Lung microvascular endothelial cell (primary cell): ENCODE data around the gene RAMP3. TPM values are rescaled to one million over a fixed set of nuclear protein-coding genes. Genes with fewer than 3 reads are reported as not detected.

Experiments used
- DNase-seq, 2 donors: peaks; one replicate each; pipeline versions ENCODE4 v3.0.0 to v3.0.0-alpha.2; 2010; ENCODE audit warnings: low read depth in 2 of 2
- total RNA-seq: library from RNA; depleted of rRNA; stranded (reverse); fragments of >200 nt; gene quantifications from 2 replicates; pipeline ENCODE4 v1.2.1, GENCODE V29; 2014

The RAMP3 gene
- total RNA-seq, 1 donor from 2014 or later = 218 TPM

DNA sequence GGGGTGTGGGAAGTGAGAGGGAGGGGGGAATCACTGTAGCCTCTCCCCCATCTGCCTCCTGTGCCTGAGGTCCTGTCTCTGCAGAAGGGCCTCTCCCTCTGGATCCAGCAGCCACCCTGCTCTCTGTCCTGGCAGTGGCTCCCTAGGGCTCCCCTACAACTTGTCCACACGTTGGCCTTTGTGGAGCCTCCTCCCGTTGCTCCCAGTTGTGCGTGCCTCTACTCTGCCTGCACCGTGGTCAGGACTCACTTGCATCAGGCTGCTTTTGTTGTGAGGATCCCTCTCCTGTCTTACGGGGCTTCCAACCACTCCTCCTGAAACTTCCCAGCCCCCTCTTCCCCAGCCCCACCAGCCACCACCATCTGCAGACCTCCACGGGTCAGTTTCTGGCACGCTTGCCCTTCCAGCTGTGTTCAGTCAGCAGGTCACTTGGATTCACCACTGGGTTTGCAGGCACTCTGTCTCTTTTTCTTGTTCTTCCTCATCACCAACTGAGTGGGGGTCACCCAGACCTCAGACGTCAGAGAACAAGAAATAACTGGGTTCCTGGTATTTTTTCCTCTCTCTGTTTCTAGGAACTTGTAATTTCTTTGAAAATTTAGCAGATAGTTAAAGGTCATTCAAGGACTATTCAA is 62.3 kb downstream of the RAMP3 start:
- no peak for DNase-seq

DNA sequence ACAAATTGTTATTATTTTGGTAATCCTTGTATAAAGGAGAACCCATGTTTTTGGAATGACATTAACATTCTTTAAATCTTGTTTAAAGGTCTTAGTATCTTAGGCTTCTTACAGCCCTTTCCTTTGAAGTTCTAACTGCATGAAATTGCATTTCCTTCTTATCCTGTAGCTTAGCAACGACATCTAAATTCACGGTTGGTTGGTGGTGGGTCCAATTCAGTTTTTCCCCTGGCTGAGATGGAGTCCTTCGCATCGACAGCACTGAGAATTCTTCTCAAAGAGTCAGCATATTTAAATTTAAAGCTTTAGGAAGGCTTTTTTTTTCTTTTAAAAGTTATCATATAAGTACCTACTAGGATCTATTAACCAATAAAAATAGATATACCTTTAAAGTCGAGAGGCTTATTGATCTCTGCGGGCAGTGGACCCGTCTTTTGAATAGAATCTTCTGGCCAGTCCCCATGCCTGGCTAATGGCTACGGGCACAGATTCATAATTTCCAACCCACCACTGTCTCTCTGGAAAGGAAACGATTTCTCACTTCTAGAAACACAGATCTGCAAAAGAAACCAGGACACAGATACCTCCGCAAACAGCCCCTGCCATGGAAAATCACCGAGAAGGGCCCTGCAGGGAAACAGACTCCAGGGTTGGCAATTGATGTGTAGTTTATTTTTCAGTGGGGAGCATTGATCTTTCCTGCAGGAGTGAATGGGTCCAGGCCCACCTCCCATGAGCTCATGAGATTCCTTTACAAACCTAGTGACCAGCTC is 63.4 kb downstream of the RAMP3 start:
- DNase-seq = no peak

DNA sequence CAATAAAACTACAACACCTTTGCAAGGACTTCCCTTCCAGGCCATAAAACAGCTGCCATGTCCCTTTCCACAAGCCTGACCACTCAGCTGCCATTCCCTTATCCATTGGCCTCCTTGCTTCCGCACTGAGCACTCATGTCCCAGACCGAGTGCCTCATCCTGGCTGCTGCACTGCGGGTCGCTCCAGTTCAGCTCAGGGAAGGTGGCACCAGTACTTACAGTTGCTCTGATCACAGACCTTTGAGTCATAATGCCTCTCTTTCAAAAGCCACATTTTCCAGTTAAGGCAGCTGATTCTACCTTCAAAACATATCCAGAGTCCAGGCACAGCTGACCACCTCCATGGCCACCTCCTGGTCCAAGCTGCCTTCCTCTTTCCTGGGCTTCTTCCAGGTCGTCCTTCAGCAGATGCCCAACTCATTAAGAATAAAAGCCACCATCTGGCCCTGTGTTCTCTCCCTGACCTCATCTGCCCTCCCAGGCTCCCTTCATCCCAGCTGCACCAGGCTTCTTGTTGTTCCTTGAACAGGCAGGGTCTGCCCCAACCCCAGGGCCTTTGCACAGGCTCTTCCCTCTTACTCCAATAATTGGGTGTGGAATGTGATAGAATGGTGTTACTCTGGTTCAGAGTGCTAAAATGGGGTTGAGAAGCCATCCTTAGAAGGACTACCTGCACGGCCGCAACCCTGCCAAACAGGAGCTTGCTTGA is 64.5 kb downstream of the RAMP3 start:
- no peak for DNase-seq

DNA sequence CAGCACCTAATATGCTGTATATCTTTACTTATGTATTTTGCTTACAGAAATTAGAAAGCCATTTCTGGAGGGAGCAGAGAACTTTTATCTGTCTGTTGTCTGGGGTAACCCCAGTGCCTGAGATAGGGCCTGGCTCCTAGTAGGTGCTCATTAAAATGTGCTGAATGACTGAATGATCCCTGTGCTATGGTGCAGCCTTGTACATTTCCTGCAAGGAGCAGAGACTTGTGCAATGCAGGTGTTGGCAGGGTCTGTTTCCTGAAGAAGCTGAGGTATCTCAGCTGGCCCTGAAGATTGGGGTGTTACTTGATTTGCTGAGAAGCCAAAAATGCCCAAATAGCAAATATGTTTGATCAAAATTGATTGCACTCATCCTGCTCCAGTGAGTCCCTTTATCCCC is 65.5 kb downstream of the RAMP3 start:
- DNase-seq = no peak

DNA sequence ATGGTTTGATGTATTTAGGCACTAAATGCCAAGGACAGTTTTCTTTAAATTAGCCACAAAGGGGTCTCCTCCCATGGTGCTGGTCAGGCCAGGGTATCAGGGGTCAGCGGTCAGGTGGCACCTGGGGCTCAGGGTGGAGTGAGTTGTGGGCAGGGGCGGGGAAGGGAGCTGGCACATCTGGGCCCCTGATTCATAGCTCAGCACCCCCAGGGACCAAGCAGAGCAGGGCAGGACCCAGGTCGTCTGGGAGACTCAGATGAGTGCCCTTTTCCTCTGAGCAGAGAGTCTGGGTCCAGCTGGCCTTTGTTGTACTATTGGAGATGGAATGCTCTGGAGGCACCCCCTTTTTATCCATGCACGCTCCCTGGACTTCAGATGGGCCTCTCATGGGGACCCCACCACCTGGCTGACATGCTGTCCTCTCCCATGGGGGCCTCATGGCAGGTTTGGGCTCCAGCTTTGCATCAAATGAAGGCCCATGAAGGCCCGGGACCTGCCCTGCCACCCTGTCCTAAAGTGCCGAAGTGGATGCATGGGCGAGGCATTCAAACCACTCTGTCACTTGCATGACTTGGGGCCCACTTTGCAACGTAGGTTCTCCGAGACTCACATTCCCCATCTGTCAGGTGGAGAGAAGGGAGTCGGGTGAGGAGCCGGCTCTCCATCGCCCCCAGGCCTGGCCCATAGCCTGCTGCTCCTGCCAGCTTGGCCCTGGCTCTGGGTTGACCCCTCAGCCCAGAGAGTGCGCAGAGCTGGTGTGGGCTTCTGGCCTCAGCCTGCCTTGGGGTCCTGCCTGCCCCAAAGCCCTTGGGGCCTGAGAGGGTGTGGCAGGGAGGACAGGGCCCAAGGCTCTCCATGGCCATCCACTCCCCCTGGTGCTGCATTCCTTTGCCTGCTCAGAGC is 66.4 kb downstream of the RAMP3 start:
- DNase-seq = no peak

DNA sequence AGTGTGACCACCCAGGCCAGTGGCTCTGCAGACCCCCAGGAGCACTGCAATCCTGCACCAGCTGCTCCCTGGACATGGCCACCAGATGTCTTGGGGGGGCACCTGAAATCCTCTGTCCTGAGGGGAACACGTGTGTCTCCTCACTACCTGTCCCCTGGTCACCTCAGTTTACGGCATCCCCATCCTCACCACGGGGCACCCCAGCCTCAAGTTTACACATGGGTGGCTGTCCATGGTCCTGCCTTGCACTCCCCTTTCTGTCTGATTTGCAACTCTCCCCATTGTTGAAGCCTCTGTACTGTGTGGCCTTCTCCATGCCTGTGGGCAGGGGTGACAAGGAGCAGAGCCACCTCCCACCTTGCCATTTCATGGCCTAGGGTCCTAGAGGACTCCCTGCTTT is 67.2 kb downstream of the RAMP3 start:
- DNase-seq = peak; percentile 16 to 43

DNA sequence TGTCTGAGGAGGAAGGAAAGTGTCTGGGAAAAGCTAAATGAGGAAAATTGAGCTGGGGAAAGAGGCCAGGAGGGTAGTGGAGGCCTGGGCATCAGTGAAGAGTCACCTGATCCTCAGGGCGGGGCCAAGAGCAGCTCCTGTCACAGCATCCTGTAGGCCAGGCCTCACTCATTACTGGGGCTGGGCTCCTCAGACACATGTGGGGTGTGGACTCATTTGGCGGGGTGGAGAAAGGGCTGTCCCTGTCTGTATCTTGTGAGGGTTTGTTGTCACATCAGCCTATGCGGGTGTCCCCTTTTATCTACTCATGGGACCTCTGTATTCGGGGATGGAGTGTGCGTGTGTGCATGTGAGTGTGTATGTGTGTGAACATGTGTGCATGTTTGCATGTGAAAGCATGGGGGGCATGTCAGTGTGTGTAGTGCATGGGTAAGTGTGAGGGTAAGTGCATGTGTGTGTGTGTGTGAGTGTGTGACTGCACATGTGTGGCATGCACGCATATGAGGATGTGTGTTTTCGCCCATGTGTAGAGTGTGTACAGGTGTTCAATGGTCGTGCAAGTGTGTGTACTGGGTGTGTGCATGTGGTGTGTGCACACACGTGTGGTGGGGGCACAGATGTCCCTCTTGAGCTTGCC is 67.8 kb downstream of the RAMP3 start:
- no peak for DNase-seq

DNA sequence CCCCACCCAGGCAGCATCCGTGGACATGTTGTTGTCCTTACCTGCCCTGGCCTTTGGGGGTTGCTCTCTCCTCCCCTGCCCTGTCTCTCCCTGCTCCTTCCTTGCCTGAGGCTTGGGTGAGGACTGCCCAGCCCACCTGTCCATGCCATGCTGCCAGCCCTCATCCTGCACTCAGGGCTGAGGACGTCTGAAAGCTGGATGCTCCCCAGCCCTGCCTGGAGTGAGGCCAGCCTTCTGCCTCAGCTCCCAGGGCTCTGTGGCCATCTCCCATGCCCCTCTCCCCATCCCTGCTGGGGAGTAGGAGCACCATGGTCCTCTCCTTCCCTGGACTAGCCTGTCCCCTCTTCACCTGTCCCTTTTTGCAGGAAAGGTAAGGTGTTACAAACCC is 68.4 kb downstream of the RAMP3 start:
- no peak for DNase-seq

DNA sequence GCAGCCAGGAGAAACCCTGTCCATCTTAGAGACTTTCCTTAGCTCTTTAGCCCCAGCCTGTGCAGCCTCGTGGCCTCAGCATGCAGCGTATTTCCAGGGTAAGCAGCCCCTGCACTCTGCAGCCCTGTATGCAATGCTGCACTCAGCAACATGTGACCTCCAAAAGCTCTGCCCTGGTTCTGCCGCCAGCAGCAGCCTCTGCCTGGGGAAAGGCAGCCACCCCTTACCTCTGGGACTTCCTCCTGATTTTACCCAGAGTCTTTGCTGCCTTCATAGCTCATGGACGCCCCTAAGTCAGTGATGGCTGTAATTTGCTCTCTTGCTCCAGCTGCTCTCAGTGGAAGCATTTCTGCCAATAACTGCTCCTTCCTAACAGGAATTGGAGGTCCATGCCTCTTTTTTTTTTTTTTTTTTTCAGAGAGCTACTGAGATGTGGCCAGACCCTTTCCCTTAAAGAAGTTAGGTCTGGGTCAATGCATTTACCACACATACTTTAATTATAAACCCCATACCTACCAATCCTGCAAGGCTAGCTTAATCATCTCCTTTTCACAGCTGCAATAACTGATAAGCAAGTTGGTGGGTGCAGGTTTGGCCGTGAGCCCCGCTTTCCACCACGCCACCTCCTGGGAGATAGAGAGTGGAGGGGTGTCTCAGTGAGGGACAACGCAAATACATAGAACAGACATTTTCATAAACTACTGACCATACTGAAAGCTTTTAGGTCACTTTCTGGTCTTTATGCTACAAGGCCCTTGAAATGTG is 71.7 kb downstream of the RAMP3 start:
- peak in 1 of 2 donors; percentile 45 for DNase-seq

DNA sequence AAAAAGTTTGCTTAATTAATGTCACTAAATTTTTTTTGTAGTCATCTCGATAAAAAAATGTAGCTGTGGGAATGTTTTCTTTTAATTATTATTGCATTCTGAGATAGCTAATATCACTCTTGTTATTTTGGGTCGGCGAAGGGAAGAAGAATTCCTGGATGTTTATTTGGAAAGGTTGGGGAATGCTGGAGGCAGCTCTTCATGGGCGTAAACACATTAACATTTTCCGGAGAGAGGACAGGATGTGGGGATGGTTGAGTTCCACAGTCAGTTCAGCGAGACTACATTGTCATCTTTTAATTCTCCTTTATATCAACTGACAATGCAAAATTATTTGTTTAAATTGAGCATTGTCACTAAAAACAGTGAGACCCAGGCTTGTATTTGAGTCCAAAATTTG is 72.5 kb downstream of the RAMP3 start:
- peak in 1 of 2 donors; percentile 87 for DNase-seq

DNA sequence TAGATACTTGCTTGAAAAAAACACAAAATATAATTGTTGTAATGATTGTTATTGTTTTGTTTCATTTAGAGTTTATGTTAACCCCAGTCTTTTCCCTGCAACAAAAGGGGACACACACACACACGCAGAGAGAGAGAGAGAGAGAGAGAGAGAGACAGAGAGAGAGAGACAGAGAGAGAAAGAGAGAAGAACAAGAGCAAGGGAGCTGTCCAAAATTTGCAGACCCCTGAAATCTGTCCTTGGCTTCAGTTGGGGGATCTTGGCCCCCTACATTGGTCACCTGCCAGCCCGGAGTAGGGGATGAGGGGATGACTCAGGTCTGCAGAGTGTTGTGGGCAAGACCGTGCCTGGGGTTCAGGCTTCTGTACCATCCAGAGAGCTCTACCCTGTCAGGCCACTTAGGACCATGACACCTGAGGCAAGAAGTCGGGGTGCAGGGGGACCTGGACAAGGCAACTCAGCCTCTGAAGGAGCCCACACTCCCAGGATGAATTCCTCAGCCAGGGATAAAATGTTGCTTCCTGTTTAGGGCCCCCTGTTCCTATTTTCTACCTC is 73.1 kb downstream of the RAMP3 start:
- DNase-seq = no peak

DNA sequence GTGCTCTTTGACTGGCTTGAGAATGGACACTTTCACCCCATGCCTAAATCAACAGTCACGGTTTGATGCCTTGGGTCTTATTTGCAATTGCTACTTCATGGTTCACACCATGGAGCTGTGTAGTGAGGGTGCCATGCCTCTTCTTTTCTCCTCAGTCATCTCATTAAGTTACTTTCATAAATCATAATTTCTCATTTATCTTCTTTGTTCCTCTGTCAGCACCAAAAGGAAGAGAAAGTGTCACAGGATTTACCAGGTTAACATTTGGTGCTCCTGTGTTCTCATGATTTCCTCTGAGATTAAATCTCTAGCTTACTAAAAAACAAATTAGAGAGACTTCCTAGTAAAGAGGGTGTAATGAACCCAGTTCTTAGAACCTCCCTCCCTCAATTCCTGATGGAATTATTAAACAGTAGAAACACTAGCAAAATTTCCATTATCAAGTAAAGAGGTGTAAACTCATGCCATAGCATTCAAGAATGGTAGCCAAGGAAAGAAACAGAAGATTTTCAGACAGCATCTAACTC is 75.7 kb downstream of the RAMP3 start:
- no peak for DNase-seq

Other genes starting within 250 kb of the RAMP3 start
- gene MYO1G, start 178.8 kb upstream of the RAMP3 start, total RNA-seq = under 0.01 TPM in 2 replicates
- 47.5 and 67.9 TPM in 2 replicates for gene CCM2, start 157.6 kb upstream of the RAMP3 start, total RNA-seq
- 0.44 and 0.79 TPM in 2 replicates for gene NACAD, start 68.8 kb upstream of the RAMP3 start, total RNA-seq
- gene TBRG4, start 46.1 kb upstream of the RAMP3 start, total RNA-seq = 37.0 and 46.8 TPM in 2 replicates